ENCODE measurements around the gene GRB10.
A peak's percentile ranks its signal among the peaks of the same experiment; 100 is the strongest.
"Not testable (repeated sequence)": the region's sequence is repeated elsewhere in the genome, so short reads cannot be mapped to it uniquely, and the experiment has no call there.

Gene GRB10

DNA sequence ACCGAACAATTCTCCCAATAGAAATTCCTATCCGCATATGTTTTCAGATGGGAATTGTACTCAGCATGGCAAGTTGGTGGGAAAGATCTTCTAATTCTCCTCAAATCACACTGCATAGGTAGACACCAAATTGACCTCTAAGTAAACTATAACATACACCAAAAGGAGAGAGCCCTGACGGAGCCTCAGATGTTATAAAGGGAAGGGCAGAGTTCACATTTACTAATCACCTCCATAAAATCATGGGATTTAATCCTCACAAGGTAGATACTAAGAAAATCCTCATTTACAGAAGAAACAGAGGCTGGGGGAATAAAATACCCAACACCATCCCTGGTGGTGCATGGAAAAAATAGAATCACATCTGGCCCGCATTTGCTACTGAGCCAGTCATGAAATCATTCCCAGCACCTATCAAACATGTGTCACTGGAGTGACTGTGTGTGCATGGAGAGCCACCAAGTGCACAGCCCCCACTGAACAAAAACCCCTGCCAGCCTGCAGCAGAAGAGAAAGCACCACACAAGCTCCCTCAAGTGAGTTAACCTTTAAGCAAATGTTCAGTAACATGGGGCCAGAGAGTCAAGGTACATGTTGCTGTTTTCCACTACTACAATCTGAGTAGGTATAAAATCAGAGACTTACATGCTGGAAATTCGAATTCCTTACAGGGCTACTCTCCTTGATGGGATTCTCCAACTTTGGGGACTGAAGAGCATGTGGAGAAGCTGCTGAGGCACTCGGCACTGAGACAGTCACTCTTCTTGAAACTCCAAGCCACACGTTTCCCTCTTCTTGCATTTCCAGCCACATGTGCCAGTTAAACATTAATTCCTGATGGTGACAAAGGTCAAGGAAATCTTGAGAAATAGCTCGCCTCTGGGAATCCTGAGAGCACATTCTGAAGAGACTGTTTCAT lies 217.8 kb downstream of the GRB10 start, which contains the start of gene DDC:
Gene DDC (minus strand): TSS at position 766 of the 919 bp plus-strand sequence. CDS start 21,320 bp downstream, outside the sequence.
- no peak for DNase-seq

DNA sequence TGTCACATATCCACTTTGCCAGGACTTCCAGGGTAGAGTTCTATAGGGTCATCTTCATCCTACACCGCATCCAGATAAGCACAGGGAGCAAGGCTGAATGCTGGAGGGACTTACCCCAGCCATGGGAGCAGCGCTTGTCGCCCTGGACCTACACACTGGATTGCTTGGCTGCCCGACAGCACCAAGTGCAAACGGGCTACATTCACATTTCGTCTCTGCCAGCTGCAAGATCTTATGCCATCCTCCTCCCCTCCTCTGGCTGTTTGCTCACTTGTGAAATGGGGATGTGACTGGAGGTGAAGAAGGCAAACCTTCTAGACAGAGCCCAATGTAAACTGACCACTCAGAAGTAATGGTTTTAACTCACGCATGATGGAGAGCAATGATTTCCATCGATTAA lies 218.5 kb downstream of the GRB10 start:
- no peak for DNase-seq

DNA sequence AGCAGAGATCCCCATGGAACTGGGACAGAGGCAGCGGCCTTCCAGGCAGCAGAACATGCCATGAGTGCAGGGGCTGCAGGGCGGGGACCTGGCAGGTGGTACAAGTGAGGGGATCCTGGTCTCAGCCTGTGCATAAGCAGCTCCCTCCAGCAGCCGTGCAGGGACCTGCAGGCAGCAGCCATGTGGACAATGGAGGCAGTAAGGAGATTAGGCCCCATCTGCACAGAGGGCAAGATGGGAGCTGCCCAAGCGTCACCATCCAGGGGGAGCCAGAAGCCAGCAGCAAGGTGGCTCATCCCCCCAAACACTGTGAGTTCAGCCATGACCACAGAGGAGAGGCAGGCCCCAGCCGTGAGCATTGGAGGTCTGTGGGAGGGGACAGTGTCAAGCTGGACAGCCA lies 220.6 kb downstream of the GRB10 start:
- no peak for DNase-seq

DNA sequence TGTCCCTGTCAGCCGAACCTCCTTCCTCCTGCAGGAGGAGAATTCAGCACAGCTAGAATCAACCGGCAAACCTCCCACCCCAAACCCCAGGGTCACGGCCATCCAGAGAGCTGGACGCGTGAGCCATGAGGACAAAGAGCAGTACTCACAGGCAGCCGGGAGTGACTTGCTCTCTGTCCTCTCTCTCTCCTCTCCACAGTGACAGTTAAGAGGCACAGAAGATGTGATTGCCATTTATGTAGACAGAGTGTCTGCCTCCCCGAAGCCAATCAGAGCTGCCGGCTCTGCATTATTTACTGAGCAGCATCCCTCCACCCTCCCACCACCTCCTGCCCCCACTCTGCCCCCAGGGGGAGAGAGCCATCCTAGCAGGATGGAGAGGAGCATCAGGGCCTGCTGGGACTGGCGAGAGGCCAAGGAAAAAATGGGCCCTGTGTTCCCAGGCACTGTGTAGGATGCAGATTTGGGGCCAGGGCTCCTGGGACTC lies 221.8 kb downstream of the GRB10 start:
- DNase-seq = peak; percentile 8

DNA sequence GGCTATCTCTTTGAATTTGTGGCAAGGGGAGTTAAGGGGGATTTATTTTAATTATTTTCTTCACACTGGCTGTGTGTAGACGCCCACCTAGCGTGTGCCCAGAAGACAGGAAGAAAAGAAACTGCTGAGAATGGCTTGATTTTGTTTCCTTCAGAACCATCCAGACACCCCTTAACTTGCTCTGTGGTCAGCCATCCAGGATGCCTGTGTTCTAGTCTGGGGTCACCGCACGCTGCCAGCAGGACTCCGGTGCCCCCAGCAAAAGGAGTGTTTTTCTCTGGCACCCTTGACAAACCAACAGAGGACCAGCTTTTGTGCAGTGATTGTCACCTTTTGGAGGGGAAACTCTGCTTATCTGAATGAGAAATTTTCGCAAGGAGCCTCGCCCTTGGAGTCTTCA lies 222.8 kb downstream of the GRB10 start:
- no peak for DNase-seq

DNA sequence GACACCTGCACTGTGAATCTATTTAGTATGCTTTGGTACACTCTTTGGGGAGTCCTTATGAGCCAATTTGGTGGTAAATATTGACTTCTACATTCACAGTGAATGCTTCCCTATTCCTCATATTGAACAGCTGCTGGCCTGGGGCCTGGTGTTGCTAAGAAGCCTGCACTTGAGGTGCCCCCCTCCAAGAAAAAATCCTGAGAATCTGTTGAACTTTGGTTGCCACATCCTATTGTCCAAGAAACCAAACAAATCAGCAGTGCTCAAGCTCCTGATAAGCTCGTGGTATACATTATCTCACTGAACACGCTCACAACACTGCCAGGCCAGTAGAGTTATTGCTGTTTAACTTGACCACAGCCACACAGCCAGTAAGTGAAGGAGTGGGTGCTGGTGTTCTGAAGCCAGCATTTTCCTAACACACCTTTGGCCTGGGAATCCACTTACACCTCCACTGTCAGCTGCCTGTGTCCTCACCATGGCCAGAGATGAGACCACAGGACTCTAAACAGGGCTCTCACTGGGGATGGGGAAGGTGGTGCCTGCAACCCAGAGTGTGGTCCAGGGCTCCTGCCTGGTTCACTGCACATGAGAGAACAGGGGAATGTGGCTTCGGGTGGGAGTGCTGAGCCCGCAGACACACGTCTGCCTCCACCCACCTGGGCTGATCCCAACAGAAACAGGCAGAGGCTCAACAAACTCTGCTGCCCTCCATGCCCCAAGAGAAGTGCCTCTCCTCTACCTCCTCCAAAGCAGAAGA lies 224.2 kb downstream of the GRB10 start:
- no peak for DNase-seq

DNA sequence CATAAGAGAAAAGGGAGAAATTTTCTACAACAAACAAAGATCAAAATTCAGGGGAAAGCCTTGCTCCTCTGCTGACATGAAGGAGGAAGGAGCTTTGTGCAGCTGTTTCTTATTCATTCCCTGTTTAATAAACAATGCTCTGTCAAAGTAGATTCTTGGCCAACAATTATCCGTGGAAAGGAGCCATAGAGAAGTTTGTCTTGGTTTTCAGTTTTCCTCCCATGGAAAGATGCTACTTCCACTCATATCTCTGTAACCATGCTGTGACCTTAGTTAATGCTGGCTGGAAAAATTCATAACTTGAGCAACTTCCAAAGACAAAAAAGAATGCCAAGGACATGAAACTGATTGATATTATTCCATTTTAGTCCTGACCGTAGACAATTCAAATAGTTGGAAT lies 225.6 kb downstream of the GRB10 start:
- no peak for DNase-seq

DNA sequence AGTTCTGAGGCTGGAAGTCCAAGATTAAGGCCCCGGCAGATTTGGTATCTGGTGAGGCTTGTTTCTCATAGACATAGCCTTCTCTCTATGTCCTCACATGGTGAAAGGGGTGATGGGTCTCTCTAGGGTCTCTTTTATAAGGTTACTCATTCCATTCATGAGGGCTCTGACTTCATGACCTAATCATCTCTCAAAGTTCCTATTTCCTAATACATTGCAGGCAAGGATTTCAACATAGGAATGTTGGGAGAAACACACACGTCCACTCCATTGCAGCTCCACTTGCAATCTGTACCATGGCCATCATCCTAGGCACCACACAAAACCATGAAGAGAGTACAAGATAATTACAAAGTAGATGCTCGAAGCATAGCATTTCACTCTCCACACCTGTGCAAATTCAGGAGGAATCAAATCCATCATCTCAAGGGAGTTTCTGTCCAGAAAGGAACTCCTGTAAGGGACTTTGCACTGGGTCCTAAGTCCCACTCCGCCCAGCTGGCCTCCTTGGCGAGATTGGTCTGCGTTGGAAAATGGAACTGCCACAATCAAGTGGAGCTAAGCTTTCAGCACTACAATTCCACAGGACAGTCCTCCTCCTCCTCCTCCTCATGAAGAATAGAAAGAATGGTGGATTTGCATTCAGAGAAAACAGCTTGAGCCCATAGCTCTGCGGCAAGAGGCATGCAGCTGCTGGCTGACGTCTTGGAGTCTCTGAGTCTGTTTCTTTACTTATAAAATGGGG lies 226.3 kb downstream of the GRB10 start:
- no peak for DNase-seq

DNA sequence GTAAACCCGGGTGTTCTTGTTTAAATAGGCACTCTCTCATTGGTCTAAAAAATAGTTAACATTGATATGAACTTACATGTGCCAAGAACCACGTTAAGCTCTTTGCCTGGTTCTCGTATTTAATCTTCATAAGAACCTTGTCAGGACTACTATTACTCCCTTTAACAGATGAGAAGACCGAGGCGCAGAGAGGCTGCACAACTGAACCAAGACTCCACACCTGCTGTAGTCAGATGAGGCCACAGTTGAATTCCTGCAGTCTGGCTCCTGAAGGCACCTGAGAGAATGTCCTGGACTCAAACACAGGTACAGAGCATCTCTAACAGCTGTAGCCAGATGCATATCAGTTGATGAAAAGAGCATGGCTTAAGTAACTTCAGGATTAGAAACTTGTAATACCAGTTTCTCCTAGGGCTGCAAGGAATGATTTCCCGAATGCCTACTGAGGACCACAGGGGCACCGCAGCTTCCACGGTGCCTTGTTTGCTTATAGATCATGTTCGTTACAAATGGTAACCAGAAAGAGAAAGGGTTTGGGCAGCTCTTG lies 227.0 kb downstream of the GRB10 start:
- no peak for DNase-seq

DNA sequence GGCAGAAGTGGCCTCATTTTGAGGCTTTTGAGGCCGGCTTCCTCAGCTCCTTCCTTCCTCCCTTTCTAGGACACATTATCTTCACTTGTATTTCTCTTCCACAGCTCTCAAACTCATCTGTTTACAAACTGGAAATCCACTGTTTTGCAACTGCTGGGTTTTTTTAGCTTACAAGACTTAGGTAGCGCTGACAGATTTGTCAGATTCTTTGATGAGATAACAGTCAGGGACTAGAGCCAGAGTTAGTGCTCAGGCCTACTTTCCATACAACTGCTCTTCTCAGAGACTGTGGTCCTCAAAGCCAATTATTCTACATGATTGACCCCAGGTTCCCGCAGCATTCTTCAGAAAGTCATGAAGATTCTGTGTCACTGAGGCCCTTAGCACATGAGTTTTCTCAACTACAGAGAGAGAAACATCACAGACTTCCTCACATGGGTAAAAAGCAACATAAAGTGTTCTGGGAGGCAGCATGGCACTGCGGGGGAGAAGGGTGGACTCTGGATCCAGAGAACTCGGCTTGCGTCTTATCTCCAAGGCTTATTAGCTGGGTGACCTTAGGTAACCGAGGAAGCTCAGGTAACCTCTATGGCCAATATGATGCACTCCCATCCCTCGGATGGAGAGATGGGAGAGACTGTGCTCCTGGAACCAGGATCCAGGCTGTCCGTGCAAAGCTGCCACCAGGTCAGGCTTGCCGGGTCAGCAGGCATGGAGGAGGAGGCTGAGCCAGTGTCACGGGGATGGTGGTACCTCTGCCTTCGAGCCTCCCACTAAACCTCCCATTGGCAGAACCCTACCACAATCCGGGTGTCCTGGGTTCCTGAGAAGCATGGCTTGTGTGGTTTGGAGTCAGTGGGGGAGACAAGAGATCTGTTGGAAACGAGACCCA lies 228.0 kb downstream of the GRB10 start:
- DNase-seq = no peak

DNA sequence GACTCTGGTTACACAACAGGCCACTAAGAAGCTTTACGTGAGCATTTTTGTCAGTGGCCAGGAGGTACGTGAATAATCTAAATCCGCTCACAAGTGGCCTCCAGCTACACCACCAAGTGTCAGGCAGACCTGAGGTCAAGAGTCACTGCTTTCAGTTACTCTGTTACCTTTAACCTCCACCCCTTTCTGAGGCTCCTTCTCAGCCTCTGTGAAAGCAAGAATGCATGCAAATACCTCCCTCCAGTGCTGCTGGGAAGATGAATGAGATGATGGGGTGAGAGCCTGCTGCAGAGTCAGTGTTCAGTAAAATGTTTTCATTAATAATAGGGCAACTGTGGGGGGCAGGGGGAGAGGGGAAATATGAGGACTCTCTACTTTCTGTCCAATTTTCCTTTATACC lies 228.7 kb downstream of the GRB10 start:
- DNase-seq = no peak

DNA sequence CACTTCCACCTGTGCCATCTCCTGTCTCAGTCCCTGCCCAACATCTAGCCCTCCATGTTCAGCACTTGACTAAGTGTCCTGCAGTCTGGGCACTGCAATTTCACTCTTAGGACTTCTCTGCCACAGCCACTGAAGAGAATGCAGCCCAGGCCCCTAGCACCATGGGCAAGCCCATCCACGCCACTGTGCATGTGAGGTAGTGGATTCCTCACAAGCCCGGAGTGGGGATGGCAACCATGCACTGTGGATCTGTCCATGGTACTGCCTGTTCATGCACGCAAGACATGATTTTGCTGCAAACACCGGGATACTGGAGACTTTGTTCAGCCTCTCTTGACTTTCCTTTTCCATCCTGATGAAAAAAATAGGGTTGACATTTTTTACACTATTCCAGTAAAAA lies 229.8 kb downstream of the GRB10 start:
- no peak for DNase-seq

DNA sequence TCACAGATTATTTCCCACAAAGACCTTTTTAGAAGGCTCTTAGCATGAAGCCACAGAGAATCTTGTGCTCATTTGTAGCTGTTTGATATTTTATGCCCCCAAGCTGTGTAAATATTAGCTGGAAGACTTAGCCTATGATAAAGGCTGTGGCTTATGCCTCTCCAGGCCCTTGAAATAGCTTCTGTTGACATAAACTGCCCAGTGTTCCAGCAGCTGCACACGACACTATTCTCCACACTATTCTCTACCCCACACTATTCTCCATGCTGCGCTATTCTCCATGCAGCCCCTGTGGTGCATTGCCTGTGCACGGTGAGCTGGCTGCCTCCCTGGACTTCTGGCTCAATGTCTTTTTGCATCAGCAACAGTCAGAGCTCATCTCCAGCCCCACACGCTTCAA lies 230.6 kb downstream of the GRB10 start:
- no peak for DNase-seq

DNA sequence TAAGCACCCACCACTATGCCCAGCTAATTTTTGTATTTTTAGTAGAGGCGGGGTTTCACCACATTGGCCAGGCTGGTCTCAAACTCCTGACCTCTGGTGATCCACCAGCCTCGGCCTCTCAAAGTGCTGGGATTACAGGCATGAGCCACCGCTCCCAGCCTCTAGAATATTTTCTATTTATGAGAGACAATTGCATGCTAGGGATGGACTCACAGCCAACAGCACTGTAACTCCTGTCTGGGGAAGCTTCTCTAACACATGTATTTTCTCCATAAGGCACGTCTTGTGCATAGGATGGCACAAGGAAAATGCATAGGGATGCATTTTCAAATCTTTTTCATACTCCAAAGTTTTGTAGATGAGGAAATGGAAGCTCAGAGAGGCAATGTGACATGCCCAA lies 237.1 kb downstream of the GRB10 start:
- not testable (repeated sequence) for DNase-seq

DNA sequence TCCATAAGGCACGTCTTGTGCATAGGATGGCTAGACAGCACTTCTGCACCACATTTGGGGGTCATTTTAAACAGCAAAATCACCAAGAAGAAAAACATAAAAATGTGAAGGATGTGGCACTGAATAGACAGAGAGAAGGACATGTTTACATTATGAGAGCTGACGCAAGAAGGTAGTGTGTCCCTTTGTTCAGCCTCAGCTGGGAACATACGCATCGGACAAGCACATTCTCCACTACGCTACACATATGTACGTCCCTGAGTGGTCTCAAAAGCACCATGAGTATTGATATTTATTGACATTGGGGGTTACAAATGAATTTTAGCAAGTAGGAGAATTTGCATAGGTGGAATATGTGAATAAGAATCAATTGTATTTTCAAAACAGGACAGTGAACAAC lies 237.7 kb downstream of the GRB10 start:
- DNase-seq = no peak

DNA sequence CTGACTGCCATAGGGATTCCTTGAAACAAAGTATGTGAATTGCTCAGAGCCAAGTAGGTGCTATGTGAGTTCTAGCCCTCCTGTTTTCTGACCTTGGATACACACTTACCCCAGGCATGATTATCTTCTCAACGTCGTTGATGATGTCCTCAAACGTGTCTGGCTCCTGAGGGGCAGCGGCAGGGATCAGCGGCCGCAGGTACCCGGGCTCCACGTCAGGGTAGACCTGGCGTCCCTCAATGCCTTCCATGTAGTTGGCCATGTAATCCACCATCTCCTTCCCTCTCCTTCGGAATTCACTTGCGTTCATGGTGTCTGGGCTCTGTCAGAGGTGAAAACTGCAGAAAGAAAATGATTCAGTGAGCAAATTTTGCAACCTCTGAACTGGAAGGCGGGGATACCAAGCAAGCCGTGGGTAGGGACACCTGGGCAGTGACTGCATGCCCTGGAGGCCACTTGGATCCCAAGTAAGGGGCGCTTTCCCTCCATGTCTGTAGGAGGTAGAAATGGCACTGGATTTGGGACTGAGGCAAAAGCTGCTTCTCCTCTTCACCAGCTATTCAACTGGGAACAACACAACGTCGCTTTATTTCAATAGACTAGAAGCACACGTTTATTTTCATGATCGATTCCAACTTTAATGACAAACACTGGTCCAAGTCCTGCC lies 238.8 kb downstream of the GRB10 start:
- DNase-seq = no peak

DNA sequence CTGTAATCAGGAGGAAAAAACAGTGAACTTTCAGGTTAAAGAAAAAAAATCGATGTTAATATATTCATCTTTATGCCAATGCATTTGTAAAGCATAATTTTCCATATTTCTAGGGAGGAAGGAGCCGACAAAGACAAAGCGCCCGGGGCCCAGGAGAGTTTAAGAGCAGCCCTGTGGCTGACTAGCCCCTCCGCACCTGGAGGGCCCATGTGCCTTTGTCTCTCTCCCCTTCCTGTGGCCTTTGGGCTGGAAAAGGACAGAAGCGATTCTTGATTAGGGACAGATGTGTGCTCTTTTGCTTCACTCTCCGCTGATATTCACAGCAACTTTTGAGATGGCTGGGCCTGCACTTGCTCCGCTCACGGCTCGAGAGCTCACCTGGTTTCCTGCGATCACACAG lies 240.6 kb downstream of the GRB10 start:
- DNase-seq = no peak

DNA sequence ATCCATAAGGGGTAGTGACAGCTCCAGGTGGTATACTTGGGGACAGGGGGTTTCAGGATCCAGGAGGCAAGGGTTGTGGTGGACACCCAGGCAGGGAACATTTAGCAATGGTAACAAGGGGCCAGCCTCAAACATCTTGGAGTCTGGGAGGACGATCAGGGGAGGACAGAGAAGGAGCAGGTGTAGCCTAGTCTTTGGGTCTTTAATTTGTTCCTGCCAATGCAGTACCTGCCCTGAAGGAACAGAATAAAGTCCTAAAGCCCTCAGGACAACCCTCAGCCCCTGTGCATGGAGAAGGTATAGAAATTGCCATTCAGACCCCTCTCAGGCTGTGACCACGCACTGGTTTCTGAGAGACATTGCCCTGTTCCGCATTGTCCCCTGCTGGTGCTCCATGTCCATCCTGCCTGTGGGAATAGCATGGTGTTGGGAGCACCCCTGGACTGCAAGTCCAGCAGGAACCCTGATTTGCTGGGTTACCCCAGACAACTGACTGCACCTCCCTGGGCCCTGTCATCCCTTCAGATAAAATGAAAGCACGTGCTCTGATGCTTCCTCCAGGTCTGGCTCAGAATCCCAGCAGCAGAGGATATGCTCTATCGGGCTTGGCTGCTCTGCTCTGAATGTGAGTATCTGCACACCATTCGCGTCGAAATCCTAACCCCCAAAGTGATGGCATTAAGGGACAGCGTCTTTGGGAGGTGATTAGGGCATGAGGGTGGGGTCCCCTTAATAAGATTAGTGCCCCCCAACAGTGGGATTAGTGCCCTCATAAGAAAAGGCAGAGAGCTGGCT lies 241.7 kb downstream of the GRB10 start:
- no peak for DNase-seq
